IPS-NIHi7 (cell line): Measurements from ENCODE around the gene KRIT1.
"Not testable (repeated sequence)": the region's sequence is repeated elsewhere in the genome, so short reads cannot be mapped to it uniquely, and the experiment has no call there.

Experiments
- DNase-seq: peaks from one replicate; pipeline ENCODE4 v3.0.0; 2012; ENCODE audit warnings: mixed read lengths; ENCODE audit errors: extremely low spot score

The KRIT1 gene

DNA sequence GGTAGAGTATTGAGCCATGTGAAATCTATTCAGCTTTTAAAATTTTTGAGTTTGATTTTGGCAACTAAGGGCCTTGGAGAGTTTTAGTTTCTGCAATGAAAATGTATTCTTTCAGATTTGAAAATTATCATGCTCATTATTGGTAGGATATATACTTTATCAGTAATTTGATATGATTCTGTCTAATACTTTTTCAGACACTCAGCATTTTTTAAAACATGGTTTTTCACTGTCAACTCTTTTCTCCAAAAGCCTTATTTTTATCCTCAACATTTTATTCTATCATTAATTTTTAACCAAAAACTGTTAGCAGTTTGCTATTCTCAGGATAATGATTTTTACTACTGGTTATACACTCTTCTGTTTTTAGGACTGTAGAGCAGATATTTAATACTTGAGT, 4.9 kb upstream of the KRIT1 start:
- DNase-seq, result no peak

DNA sequence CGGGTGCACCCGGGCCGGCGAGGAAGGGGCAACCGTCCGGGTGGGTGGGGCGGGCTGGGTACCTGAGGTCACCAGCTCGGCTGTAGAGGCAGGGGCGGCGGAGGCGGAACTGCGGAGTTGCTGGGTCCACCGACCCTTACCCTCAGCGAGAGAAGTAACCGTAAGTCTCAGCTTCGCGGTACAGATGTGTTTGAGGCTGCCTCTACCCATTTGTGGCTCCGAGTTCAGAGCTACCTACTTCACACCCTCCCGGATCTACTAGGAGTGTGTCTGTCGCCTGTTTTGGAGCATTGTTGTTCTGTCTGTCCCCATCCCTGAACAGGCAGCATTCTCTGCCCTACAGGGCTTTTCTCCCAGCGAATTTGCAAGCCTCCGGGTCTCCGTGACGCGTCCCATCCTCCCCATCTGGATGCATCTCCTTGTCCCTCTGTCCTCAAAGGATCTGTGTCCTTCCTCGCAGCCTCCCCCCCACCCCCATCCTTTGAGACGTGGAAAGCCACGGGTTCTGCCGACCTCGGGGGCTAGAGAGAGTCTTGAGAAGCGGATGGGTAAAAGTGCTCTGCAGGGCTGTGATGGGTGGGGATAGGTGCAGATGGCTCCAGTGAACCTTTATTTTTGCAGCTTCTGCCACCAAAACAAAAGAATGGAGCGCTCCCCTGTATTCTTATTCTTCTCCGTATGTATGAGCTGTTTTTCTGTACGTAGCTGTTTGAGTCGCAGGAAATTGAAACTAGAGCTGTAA, 817 bp upstream of the KRIT1 start:
- DNase-seq, result peak; percentile 72

DNA sequence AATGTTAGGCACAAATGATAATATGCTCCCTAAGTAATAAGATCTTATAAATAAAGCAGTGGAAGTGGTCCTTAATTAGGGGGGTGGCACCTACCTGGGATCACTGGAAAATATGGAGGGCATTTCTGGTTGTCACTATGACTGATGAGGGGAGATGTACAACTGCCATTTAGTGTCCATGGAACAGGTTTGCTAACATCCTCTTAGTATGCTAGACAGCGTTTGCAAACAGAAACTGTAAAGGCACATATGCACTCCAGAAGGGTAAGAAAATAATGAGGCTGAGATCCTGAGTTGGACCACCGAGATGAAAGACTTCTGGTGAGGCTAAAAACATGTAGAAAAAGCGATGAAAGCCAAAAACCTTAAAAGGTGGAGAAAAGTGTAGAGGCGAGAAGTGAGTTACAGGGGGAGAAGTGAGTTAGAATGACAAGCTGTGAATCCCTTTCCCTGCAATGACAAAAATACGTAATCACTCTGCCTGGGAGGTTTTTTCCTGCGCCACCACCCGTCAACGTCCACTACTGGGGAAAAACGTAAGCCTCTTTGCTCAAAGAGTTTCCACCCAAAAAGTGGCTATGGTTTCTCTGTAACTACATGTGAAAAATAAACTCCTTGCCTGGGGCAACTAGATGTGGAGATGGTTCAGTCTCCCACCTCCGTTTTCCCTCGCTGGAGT, 767 bp downstream of the KRIT1 start:
- DNase-seq, result no peak

DNA sequence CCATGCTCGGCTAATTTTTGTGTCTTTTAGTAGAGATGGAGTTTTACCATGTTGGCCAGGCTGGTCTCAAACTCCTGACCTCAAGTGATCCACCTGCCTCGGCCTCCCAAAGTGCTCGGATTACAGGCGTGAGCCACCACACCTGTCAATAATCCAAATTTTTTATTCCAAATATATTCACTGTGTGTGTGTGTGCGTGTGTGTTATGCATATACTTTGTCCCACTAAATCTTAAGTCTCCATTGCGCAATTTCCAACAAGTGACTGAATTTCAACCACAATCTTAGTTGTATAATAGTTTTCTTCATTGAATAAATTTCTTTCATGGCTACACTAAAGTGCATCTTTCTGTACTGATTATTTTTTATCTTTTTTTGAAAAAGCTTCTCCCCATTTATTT, 2.7 kb downstream of the KRIT1 start:
- DNase-seq, result no peak

DNA sequence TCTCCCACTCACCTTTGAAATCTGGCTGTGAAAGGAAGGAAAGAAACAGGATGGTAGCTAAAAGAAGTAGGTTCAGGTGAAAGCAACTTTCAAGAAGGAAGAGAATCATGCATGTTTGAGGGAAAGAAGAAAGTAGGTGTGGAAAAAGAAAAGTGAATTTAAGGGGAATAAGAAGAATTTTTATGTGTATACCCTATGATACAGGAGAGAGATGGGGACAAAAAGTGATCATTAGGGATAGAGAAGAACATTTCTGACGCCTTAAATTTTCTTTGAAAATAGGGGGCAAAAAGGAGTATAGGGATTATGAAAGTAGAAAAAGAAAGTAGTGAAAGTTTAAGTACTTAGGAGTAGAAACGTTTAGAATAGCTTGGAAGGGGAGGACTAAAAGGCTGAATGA, 15.2 kb downstream of the KRIT1 start:
- no peak for DNase-seq

DNA sequence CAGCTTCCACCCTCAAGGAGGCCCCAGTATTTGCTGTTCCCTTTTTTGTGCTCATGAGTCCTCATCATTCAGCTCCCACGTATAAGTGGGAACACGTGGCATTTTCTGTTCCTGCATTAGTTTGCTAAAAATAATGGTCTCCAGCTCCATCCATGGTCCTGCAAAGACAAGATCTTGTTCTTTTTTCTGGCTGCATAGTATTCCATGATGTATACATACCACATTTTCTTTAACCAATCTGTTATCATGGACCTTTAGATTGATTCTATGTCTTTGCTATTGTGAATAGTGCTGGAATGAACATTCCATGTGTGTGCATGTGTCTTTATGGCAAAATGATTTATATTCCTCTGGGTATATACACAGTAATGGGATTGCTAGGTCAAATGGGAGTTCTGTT, 17.0 kb downstream of the KRIT1 start:
- no peak for DNase-seq

DNA sequence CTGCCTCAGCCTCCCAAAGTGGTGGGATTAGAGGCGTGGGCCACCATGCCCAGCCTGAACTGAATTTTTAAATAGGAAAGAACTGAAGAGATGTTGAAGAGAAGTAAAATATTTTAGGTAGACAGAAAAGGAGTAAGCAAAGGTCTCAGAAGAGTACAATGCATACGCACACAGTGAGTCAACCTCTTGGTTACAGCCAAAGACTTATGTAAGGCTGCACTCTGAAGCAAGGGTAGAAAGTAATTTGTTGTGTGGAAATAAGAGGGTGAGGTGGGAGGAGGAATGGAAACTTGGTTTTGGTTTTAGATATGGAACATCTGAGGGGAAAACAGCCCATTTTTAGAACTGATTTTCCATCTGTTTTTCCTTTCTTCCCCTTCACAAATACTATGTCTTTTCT, 17.6 kb downstream of the KRIT1 start:
- no peak for DNase-seq

DNA sequence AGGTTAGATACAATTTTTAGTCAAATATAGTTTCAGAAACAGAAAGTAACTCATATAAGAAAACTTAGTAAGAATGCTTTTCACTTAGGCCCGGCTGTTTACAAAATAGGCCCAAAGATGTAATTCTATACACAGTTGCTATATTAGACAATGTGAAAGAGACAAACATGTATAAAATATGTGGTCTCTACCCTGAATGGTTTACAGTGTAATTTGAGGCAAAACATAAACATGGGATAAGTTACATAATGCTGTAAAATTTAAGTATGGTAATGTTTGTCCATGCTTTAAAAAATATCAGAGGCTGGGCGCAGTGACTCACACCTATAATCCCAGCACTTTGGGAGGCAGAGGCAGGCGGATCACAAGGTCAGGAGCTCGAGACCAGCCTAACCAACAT, 18.7 kb downstream of the KRIT1 start:
- DNase-seq, result no peak

DNA sequence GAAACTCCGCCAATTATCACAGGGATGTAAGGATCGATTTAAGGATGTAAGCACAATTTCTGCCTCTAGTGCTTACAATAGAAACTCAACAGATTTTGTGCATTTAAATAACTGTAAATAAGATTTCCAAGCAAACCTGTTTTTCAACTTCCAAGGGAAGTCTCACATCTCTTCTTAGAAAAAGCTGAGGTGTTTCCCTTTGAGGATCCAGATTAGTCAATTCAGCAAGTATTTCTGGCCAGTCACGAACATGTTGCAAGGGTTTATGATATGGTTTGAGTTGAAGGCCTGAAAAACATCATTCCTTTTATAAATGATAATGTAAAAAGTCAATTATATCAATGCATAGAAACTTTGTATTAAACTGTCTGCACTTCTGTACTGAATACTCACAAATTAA, 23.9 kb downstream of the KRIT1 start:
- DNase-seq, result no peak

DNA sequence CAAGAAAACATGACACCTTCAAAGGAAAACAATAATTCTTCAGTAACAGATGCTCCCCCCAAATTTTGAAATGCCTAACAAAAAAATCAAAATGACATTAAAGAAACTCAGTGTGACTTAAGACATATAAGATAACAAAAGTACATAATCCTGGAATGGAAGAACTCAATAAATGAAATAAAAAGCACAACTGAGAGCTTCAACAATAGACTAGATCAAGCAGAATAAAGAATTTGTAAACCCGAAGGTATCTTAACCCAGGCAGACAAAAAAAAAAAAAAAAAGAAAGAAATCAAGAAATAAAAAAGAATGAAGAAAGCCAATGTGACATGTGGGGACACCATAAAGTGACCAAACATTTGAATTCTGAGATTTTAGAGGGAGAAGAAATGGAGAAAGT, 39.0 kb downstream of the KRIT1 start:
- DNase-seq, result no peak

DNA sequence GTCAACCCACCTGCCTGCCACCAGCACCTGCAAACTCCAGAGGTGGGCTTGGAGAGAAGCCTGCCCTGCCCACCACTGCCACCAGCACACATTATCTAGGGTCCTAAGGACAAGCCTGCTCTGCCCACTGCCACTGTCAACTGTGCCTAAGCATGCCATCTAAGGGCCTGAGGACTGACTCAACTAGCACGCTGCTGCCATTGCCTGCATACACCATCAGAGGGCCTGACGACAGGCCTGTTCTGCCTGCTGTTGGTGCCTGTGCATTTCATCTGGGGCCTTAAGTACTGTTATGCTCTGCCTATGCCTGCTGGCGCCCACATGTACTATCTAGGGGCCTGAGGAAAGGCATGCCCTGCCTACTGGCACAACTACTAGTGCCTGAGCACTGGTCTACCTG, 39.7 kb downstream of the KRIT1 start:
- DNase-seq, result peak; percentile 19

DNA sequence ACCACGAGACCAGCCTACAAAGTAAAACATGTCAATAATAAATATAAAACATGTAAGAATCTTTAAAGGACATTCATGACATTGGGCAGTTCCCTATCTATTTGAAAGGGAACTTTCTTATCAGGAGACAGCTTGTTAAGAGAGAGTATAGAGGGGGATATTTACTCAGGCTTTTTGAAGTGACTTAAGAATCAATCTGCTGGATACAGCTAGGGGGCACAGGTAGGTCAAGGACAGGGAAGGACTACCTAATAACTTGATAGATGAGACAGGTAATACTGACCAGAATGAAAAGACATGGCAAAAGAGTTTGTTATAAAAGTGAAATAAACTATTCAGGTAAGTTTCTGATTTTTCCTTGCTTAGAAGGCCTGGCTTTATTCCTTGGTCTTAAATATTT, 44.9 kb downstream of the KRIT1 start:
- peak; percentile 14 for DNase-seq

DNA sequence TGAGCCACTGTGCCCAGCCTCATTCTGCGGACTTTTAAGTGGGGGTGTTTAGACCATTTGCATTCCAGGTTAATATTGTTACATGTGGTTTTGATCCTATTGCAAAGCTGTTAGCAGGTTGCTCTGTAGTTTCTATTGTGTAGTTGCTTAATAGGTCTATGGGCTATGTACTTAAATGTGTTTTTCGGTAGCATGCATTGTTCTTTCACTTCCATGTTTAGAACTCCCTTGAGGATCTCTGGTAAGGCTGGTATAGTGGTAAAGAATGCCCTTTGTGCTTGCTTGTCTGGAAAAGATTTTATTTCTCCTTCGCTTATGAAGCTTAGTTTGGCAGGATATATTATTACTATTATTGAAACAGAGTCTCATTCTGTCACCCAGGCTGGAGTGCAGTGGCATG, 53.4 kb downstream of the KRIT1 start:
- DNase-seq, result no peak

DNA sequence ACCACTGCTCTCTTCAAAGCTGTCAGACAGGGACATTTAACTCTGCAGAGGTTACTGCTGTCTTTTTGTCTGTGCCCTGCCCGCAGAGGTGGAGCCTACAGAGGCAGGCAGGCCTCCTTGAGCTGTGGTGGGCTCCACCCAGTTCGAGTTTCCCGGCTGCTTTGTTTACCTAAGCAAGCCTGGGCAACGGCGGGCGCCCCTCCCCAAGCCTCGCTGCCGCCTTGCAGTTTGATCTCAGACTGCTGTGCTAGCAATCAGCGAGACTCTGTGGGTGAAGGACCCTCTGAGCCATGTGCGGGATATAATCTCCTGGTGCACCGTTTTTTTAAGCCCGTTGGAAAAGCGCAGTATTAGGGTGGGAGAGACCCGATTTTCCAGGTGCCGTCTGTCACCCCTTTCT, 56.5 kb downstream of the KRIT1 start:
- DNase-seq, result not testable (repeated sequence)

DNA sequence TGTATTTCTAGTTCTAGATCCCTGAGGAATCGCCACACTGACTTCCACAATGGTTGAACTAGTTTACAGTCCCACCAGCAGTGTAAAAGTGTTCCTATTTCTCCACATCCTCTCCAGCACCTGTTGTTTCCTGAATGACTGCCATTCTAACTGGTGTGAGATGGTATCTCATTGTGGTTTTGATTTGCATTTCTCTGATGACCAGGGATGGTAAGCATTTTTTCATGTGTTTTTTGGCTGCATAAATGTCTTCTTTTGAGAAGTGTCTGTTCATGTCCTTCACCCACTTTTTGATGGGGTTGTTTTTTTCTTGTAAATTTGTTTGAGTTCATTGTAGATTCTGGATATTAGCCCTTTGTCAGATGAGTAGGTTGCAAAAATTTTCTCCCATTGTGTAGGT, 61.4 kb downstream of the KRIT1 start:
- not testable (repeated sequence) for DNase-seq

DNA sequence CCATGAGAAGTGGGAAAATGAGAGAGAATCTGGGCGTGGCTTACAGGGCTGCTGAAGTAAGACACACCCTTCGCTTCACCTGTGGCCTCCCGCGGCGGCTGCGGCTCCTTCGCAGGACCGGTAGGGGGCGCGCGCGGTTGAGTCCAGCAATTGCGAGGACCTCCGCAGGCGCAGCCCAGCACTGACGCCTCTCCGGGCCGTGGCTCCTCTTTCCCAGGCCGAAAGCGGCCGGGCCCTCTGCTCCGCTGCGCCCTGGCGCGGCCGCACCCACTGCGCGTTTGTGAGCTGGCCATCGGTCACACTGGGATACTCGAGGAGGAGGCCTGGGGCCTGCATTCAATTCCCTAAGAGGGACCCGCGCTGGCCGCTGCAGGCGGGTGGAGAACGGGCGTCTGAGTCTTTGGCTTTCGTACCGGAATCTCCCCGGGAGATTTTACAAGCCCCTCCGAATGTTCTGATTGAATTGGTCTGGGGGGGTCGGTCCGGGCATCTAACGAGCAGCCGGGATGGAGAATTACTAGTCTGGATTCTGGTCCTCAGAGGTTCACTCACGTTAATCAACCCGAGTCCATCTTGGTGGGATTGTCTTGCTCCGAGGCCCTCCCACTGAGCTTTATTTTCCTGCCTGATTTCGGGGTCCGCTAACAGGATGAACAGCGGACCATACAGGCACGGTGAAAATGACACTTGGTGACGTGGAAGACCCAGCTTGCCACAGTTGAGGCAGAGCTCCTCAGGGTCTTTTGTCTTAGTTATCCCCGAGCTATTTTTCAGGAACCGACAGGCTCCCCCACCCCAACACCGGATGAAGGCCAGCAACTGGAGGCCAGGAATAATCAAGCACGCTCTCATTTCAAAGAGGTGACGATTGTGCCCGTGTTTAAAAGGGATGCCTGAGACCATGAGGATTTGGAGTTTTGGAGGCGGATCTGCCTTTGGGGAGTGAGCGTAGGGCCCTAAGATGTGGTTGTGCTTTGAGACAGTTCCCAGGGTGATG, 66.5 kb downstream of the KRIT1 start, which contains the start of gene LRRD1:
Gene LRRD1 (minus strand): TSS at position 215 of the 997 bp plus-strand sequence. CDS start 13,940 bp downstream, outside the sequence.
- peak; percentile 97 for DNase-seq

DNA sequence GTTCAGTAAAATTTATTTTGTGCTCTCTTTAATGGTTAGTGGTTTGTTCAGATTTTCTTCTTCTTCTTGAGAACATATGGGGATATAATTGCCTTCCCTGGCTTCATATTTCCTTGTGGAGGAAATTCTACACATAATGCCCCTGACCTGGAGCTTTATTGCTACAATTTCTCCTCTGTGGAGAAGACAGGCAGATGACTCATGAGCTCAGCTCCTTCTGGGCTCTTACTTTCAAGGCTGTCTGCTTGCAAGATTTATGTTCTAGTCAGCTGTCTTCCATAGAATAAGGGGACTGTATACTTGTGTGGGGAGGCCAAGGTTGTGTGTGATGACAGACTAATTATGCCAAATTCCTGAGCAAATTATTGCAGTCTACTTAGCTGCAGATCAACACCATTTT, 68.4 kb downstream of the KRIT1 start:
- no peak for DNase-seq

DNA sequence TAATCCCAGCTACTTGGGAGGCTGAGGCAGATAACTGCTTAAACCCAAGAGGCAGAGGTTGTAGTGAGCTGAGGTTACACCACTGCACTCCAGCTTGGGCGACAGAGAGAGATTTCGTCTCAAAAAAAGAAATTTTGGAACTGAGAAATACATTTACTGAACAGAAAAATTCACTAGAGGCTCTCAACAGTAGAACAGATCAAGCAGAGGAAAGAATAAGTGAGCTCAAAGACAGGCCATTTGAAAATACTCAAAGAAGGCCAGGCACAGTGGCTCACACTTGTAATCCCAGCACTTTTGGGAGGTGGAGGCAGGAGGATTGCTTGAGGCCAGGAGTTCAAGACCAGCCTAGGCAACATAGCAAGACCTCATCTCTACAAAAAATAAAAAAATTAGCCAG, 76.2 kb downstream of the KRIT1 start:
- DNase-seq, result not testable (repeated sequence)

DNA sequence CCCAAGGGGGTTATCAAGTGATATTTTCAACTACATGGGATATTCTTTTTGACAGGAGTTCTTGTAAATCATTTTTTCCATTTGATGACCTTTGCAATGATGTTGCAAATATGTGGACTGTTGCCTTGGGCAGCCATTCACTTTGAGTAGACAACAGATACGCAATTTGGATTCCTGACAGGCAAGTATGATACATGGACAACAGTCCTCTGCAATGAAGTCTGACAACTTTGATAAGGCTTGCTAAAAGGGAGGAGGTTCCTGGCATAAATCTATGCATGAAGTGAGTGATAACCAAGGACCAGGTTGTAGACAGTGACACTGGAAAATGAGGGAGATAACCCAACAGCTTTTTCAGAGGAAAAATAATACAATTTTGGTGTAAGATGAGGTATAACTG, 84.4 kb downstream of the KRIT1 start:
- DNase-seq, result no peak

DNA sequence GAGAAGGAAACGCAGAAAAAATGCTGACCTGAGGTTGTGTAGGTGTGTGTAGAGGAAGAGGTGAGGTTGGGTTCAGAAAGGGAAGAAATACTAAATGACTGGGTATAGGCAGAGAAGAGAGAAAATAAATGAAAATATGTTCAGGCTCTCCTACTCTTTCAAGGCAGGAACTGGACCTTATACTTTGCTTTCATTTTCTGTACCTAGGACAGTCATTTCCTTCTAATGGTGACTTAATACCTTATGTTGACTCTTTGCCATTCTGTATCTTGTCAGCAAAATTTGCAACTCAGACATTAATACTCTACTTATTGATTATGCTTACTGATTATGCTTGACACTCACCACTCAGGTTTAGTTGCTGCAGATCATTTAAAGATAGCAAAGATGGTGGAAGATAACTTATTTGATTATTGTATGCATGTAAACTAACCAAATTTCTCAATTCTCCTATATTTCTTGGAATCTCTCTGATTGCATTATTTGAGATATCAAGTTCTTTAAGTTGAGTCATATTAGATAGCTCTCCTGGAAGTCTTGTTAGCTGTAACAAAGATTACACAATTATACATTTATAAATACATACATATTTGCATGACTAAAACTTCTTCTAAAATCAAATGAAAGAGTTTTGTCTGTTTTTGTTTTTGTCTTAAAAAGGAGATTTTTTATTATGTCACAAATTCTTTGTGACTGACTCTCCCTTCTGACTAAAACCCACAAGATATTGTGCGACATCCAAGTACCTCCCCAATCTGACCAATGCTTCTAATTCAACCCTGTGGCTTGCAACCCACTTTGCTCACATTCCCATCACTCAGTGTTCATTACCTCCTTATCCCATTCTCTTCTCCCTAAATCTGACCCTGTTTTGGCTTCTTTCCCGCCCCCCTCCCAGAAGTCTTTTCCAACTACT, 86.8 kb downstream of the KRIT1 start:
- no peak for DNase-seq

DNA sequence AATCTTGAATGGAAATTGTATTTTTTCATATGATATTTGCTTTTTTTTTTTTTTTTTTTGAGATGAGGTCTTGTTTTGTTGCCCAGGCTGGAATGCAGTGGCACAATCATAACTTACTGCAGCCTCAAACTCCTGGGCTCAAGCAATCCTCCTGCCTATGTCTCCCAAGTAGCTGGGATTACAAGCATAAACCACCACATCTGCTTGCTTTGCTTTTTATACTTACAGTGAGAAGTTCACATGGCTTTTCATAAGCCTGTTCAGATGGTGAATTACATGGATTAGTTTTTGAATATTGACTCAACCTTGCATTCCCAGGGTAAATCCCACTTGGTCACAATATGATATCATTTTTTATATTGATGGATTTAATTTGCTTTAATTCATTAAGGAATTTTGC, 88.7 kb downstream of the KRIT1 start:
- DNase-seq, result no peak
